Neuronal stem cell (in vitro differentiated cells): ENCODE data around the gene GZF1.

ENCODE experiments used
- DNase-seq: peaks from one replicate; pipeline ENCODE4 v3.0.0-alpha.2; 2013; ENCODE audit warnings: low spot score
- H2AFZ ChIP-seq: one replicate; pipeline ENCODE4 v1.6.1; 2013; ENCODE audit warnings: mild to moderate bottlenecking, low read length, inconsistent platforms
- H2AK5ac ChIP-seq: 2 replicates; pipeline ENCODE4 v1.6.1; 2013; ENCODE audit warnings: low read depth, mild to moderate bottlenecking, inconsistent platforms, low read length, moderate library complexity, mixed read lengths
- H2BK120ac ChIP-seq: 2 replicates; pipeline ENCODE4 v1.6.1; 2013; ENCODE audit warnings: low read depth, mild to moderate bottlenecking, inconsistent platforms, low read length, moderate library complexity, mixed read lengths
- H2BK12ac ChIP-seq: one replicate; pipeline ENCODE4 v1.6.1; 2013; ENCODE audit warnings: low read length, inconsistent platforms
- H2BK15ac ChIP-seq: 2 replicates; pipeline ENCODE4 v1.6.1; 2013; ENCODE audit warnings: mild to moderate bottlenecking, low read length, inconsistent platforms, mixed read lengths
- H2BK5ac ChIP-seq: one replicate; pipeline ENCODE4 v1.6.1; 2013; ENCODE audit warnings: inconsistent platforms, mild to moderate bottlenecking, low read length, moderate library complexity
- H3K14ac ChIP-seq: one replicate; pipeline ENCODE4 v1.6.1; 2013; ENCODE audit warnings: low read length, inconsistent platforms
- H3K18ac ChIP-seq: 2 replicates; pipeline ENCODE4 v1.6.1; 2013; ENCODE audit warnings: low read length, inconsistent platforms
- H3K23ac ChIP-seq: 2 replicates; pipeline ENCODE4 v1.6.1; 2013; ENCODE audit warnings: low read depth, mild to moderate bottlenecking, mixed read lengths, low read length, inconsistent platforms; ENCODE audit not compliant: poor library complexity
- H3K27ac ChIP-seq: replicated peaks from 3 replicates; pipeline ENCODE4 v1.5.1; 2013; ENCODE audit warnings: low read length, inconsistent platforms
- H3K27me3 ChIP-seq, 3 experiments: 2 replicates each; pipeline ENCODE4 v1.6.1; 2013; ENCODE audit warnings: low read length in 3 of 3, mild to moderate bottlenecking in 2 of 3, inconsistent platforms in 1 of 3, low read depth in 1 of 3, mixed read lengths in 1 of 3, moderate library complexity in 1 of 3; ENCODE audit not compliant: control insufficient read depth in 3 of 3, insufficient read depth in 3 of 3
- H3K36me3 ChIP-seq, 2 donors: replicated peaks in 1 of 2; 2 replicates each; pipeline ENCODE4 v1.6.1; 2013; ENCODE audit warnings: low read length in 2 of 2; ENCODE audit not compliant: control insufficient read depth in 2 of 2, insufficient read depth in 2 of 2
- H3K4ac ChIP-seq: 2 replicates; pipeline ENCODE4 v1.6.1; 2013; ENCODE audit warnings: inconsistent platforms, mild to moderate bottlenecking, low read length, moderate library complexity
- H3K4me1 ChIP-seq, 2 donors: 1 replicate in 1 of 2; 2 replicates in 1 of 2; pipeline ENCODE4 v1.6.1; 2013; ENCODE audit warnings: low read length in 2 of 2, low read depth in 1 of 2; ENCODE audit not compliant: control insufficient read depth in 2 of 2, insufficient read depth in 1 of 2
- H3K4me2 ChIP-seq: one replicate; pipeline ENCODE4 v1.6.1; 2013; ENCODE audit warnings: mild to moderate bottlenecking, low read length, inconsistent platforms; ENCODE audit not compliant: insufficient read depth, poor library complexity, severe bottlenecking
- H3K4me3 ChIP-seq, 2 donors: 2 replicates each; pipeline ENCODE4 v1.5.1; 2013; ENCODE audit warnings: low read length in 2 of 2, mild to moderate bottlenecking in 2 of 2, inconsistent platforms in 1 of 2, moderate library complexity in 1 of 2
- H3K79me1 ChIP-seq: one replicate; pipeline ENCODE4 v1.6.1; 2013; ENCODE audit warnings: low read depth, mild to moderate bottlenecking, inconsistent platforms, low read length, moderate library complexity
- H3K9ac ChIP-seq: one replicate; pipeline ENCODE4 v1.6.1; 2013; ENCODE audit warnings: mild to moderate bottlenecking, low read depth, low read length, inconsistent platforms; ENCODE audit not compliant: poor library complexity
- H3K9me3 ChIP-seq, 2 donors: replicated peaks in 1 of 2; 2 replicates each; pipeline versions ENCODE3 to v1.6.1; 2013; ENCODE audit warnings: low read length in 2 of 2, mild to moderate bottlenecking in 2 of 2, inconsistent platforms in 1 of 2, low read depth in 1 of 2, mixed read lengths in 1 of 2, moderate library complexity in 1 of 2; ENCODE audit not compliant: control insufficient read depth in 2 of 2, insufficient read depth in 1 of 2
- H4K8ac ChIP-seq: one replicate; pipeline ENCODE4 v1.6.1; 2013; ENCODE audit warnings: low read depth, mild to moderate bottlenecking, inconsistent platforms, low read length, moderate library complexity
- H4K91ac ChIP-seq: one replicate; pipeline ENCODE4 v1.6.1; 2013; ENCODE audit warnings: low read length, low read depth, mild to moderate bottlenecking, inconsistent platforms; ENCODE audit not compliant: poor library complexity
- WGBS, 2 donors: extraction: QIAGEN DNeasy Blood & Tissue Kit; methylation state at CpG; one replicate each; pipeline ENCODE4 v1.1.7; 2013; ENCODE audit warnings: missing lambda C conversion rate in 2 of 2, mixed read lengths in 1 of 2; ENCODE audit not compliant: insufficient read length in 2 of 2, insufficient replicate concordance in 1 of 2; ENCODE audit errors: extremely low coverage in 2 of 2; 5-methylcytosine and 5-hydroxymethylcytosine counted together

GZF1 gene

DNA sequence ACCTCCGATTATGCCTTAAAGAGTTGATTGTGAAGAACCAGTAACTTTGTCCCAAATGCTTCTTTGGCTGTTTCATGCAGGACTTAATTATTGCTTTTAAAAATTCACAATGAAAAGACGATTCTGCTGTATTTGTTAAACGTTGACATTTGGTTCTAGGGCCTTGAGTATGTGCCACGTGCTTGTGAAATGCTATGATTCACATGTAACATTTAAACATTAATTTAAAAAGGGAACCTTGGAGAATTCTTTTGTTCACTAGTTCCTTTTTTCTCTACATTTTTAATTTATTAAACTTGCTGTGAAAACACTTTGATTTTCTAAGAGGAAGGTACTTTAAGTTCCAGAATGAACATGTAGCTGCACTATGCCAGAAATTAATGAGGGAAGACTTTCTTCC lies 9.5 kb downstream of the GZF1 start:
- Histone ChIP-seq H2BK12ac (no peak overlapping the region), H2AK5ac (no peak overlapping the region), H3K9ac (no peak overlapping the region), H3K18ac (no peak overlapping the region), H4K8ac (no peak overlapping the region), H3K23ac (no peak overlapping the region), H3K4me1 (no peaks in the 10 kb centered on the region), H2AFZ (no peak overlapping the region), H4K91ac (no peak overlapping the region), H3K9me3 (peaks cover 0 to 33% of the 10 kb centered on the region in 2 donors), H3K79me1 (no peaks in the 10 kb centered on the region), H2BK15ac (no peak overlapping the region), H3K4me3 (no peak overlapping the region), H3K27me3 (no peaks in the 10 kb centered on the region), H2BK5ac (no peak overlapping the region), H3K14ac (no peak overlapping the region), H3K4ac (no peak overlapping the region), H2BK120ac (no peak overlapping the region), H3K4me2 (no peak overlapping the region), H3K27ac (no peak overlapping the region), H3K36me3 (peaks cover 27 to 100% of the 10 kb centered on the region in 2 donors)
- WGBS, 2 donors = no CpG with 5 or more reads among the region's 4 CpGs
- no peak for DNase-seq

DNA sequence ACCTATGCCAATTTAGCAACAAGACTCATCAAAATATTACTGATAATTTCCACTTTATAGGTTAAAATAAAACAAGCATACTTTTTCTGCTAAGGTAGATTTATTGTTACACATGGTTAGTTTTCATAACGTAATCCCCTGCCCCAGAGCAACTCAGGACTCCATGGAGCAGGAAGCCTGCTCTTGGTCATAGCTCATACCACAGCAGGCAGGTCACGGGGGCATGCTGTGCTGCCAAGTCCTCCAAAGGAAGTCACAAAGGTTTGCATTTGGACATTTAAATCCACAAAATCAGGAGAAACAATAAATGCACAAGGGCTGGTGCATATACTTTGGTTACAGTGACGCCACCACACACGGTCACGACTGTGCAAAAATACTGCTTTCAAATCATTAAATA lies 12.5 kb downstream of the GZF1 start:
- no peak overlapping the region for H2BK15ac ChIP-seq
- no peak overlapping the region for H3K18ac ChIP-seq
- H3K27me3 ChIP-seq = no peaks in the 10 kb centered on the region
- no peak overlapping the region for H2BK5ac ChIP-seq
- H4K91ac ChIP-seq = no peak overlapping the region
- no peak overlapping the region for H3K14ac ChIP-seq
- no peaks in the 10 kb centered on the region for H3K4me1 ChIP-seq
- H3K36me3 ChIP-seq = peaks cover 26 to 92% of the 10 kb centered on the region in 2 donors
- no peak overlapping the region for H3K4me2 ChIP-seq
- H2BK120ac ChIP-seq = no peak overlapping the region
- H3K4me3 ChIP-seq = peak overlapping the region in 1 of 2 donors; percentile 30
- H2AK5ac ChIP-seq = no peak overlapping the region
- no peak overlapping the region for H3K27ac ChIP-seq
- no peak overlapping the region for H2BK12ac ChIP-seq
- WGBS, 2 donors = no CpG with 5 or more reads among the region's 5 CpGs
- H3K9ac ChIP-seq = no peak overlapping the region
- H4K8ac ChIP-seq = no peak overlapping the region
- peaks cover 0 to 33% of the 10 kb centered on the region in 2 donors for H3K9me3 ChIP-seq
- H3K79me1 ChIP-seq = no peaks in the 10 kb centered on the region
- DNase-seq = no peak
- peak overlapping the region; percentile 39 for H3K23ac ChIP-seq
- no peak overlapping the region for H3K4ac ChIP-seq
- no peak overlapping the region for H2AFZ ChIP-seq

DNA sequence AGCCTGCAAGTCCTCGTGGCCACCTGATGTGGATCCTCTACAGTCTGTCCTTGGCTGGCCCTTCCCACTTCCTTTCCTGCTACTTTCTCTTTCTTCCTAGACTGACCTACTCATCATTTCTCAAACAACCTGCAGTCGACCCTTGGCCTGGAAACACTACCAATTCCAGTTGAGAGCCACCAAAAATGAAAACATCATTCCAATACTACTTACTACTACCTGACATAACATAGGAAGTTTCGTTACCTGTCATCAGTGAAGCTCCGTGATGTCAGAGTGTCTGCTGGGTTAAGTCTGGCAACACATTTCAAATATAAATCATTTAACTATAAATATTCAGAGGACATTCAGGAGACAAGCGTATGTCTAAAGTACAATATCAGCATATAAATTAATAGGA lies 13.8 kb downstream of the GZF1 start:
- Histone ChIP-seq H3K27ac (no peak overlapping the region), H3K4me1 (no peaks in the 10 kb centered on the region), H4K91ac (no peak overlapping the region), H3K4ac (no peak overlapping the region), H3K4me2 (no peak overlapping the region), H2BK15ac (no peak overlapping the region), H2AK5ac (no peak overlapping the region), H3K14ac (no peak overlapping the region), H3K36me3 (peaks cover 15 to 91% of the 10 kb centered on the region in 2 donors), H3K79me1 (no peaks in the 10 kb centered on the region), H2BK120ac (no peak overlapping the region), H3K27me3 (no peaks in the 10 kb centered on the region), H3K18ac (no peak overlapping the region), H2BK12ac (no peak overlapping the region), H3K9me3 (peaks cover 0 to 33% of the 10 kb centered on the region in 2 donors), H3K4me3 (no peak overlapping the region), H3K23ac (no peak overlapping the region), H2AFZ (no peak overlapping the region), H4K8ac (no peak overlapping the region), H2BK5ac (no peak overlapping the region), H3K9ac (no peak overlapping the region)
- WGBS, 2 donors = no CpG with 5 or more reads among the region's 5 CpGs
- DNase-seq = no peak

DNA sequence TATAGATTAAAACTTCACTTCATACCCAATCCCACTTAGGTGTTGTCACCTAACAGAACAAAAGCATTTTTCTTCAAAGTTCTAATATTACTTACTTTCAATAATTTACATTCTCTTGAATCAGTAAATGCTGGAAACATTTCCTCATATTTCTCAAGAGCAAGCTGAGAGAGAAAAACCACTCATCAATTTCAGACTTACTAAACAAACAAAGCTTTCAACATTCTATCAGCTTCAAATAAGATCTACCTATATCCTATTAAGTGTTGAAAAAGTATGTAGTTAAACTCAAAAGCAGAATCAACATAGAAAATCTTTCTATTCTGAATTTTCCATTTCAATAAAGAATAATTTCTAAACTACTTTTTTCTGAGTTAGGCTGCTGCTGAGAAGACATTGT lies 17.8 kb downstream of the GZF1 start:
- H2AK5ac ChIP-seq = no peak overlapping the region
- no peak overlapping the region for H2BK5ac ChIP-seq
- H3K4me1 ChIP-seq = no peaks in the 10 kb centered on the region
- H4K8ac ChIP-seq = no peak overlapping the region
- no peak overlapping the region for H3K4me2 ChIP-seq
- peaks cover 3% of the 10 kb centered on the region for H3K79me1 ChIP-seq
- peaks cover 0 to 27% of the 10 kb centered on the region in 2 donors for H3K9me3 ChIP-seq
- no peak overlapping the region for H2BK12ac ChIP-seq
- no peak overlapping the region for H3K4me3 ChIP-seq
- H3K4ac ChIP-seq = no peak overlapping the region
- no peaks in the 10 kb centered on the region for H3K27me3 ChIP-seq
- H2AFZ ChIP-seq = no peak overlapping the region
- H2BK15ac ChIP-seq = no peak overlapping the region
- no peak overlapping the region for H3K9ac ChIP-seq
- H3K36me3 ChIP-seq = peaks cover 7 to 70% of the 10 kb centered on the region in 2 donors
- H3K27ac ChIP-seq = no peak overlapping the region
- H3K18ac ChIP-seq = no peak overlapping the region
- no peak overlapping the region for H2BK120ac ChIP-seq
- no peak for DNase-seq
- no peak overlapping the region for H3K14ac ChIP-seq
- H4K91ac ChIP-seq = no peak overlapping the region
- H3K23ac ChIP-seq = no peak overlapping the region
